ENCODE data around the gene SLC37A2.

The SLC37A2 gene

DNA sequence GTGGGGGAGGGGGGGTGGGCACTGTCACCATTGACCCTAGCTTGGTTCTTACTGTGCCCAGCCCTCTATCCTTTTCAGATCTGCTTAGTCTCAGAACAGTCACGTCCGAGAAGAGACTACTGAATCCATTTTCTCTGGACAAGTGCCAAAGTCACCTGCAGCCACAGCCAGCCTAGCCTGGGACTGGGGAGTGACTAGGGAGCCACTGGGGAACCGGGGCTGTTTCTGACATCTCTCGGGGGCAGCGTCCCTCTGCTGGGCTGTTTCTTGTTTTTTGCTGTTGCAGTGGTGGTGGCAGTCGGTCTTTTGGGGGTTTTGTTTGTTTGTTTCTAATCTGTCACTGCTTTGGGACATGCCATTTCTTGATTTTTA, 8.7 kb downstream of the SLC37A2 start:
- no peak for DNase-seq

- DNase-seq, result no peak
Observed at GRCh38 chr11:125072218-125072960, 9.3 kb downstream of the SLC37A2 start.

GRCh38 chr11:125072961-125073590, 10.0 kb downstream of the SLC37A2 start:
- no peak for DNase-seq

DNA sequence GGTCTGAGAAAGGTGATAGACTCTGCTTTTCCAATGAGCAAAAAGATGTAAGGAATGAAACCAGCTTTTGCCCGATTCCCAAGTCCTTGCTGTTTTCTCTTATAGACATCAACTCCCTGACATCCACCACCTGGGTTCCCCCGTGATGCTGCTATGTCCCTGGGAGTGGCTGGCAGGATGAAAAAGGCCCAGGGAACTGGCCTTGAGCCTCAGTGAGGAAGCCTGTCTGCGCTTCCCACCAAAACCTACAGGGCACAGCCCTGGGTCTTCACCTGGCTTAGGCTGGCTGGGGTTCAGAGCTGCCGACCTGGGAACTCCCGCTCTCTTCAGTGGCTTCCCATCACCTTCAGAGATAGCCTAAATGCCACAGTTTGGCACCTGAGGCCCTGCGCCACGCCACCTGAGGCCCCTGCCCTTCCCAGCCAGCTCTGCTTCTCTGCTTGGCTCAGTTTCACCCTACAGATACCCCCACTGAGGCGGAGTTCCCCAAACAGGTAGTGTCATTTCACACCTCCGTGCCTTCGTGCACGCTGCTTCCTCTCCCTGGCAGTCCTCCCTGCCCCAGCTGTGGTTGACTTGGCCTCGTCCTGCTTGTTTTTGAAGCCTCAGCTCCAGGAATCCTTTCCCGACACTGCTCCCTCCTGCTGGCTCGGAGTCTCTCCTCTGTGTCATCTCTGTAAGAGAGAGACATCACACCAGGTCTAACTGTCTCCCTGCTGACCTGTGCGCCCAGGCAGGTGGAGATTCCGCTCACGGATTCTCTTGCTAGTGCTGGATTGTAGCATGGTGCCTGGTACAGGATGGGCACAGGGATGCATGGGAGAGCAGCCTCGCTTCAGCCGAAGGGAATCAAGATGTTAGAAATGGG, 10.7 kb downstream of the SLC37A2 start:
- DNase-seq, result no peak

- no peak for DNase-seq
Observed at GRCh38 chr11:125074511-125075241, 11.6 kb downstream of the SLC37A2 start.

DNA sequence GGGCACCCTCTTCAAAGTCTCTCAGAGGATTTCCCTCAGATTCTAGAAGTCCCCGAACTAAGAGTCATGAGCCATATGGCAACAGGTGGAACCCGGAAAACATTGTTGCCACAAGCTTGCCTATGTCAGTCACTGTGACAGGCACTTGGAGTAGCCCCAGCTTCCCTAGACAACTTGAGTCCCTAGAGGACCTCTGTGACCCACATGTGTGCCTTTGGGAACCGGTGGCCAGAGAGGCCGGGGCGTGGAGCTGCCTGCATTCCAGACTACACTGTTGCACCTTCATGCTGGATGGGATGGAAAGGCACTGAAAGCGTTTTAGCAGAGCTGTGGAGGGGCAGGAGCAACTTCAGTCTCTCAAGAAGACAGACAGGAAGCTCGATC, 12.1 kb downstream of the SLC37A2 start:
- DNase-seq, result no peak

GRCh38 chr11:125075900-125076317, 12.8 kb downstream of the SLC37A2 start:
- DNase-seq, result no peak

GRCh38 chr11:125076378-125076945, 13.4 kb downstream of the SLC37A2 start:
- no peak for DNase-seq

- DNase-seq, result no peak
Observed at GRCh38 chr11:125078016-125078415, 14.9 kb downstream of the SLC37A2 start.

- no peak for DNase-seq
Observed at GRCh38 chr11:125078516-125079140, 15.5 kb downstream of the SLC37A2 start.

DNA sequence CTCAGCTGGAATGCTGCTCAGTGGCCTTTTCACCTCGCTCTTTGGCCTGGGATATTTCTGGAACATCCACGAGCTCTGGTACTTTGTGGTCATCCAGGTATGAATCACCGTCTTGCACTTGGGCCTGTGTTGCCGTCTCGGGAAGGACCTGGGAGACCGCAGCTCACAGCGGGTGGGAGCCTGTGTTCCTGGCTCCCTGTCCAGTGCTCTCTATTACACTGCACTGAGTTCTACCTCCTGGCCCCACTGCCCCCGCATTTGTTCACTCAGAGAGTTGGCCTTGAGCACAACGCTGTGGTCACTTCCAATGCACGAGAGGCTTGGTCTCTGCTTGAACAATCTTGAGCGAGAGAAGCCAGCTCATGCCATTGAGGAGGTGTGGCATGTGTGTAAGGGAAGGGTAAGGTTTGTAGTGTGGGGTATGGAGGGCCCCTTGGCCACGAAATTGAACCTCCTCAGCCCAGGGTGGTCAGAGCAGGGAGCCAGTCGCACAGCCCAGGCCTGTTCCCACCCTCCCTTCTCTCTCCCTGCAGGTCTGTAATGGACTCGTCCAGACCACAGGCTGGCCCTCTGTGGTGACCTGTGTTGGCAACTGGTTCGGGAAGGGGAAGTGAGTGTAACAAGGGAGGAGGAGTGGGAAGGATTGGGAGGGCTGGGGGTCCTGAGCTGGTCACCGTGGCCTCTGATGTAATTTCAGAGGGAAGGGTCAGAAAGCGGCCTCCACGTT, 16.2 kb downstream of the SLC37A2 start:
- no peak for DNase-seq

- no peak for DNase-seq
Observed at GRCh38 chr11:125079878-125080530, 16.9 kb downstream of the SLC37A2 start.

DNA sequence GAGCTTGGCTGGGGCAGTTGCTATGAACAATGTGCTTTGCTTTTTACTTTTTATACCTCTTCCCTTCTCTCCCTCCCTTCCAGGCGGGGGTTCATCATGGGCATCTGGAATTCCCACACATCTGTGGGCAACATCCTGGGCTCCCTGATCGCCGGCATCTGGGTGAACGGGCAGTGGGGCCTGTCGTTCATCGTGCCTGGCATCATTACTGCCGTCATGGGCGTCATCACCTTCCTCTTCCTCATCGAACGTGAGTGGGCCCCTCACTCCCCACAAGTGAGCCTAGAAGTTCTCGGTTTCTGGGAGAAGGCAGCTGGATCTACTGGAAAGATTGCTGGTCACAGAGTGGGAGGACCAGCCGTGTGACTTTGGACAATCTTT, 17.4 kb downstream of the SLC37A2 start:
- no peak for DNase-seq

- no peak for DNase-seq
Observed at GRCh38 chr11:125081098-125081798, 18.1 kb downstream of the SLC37A2 start.

DNA sequence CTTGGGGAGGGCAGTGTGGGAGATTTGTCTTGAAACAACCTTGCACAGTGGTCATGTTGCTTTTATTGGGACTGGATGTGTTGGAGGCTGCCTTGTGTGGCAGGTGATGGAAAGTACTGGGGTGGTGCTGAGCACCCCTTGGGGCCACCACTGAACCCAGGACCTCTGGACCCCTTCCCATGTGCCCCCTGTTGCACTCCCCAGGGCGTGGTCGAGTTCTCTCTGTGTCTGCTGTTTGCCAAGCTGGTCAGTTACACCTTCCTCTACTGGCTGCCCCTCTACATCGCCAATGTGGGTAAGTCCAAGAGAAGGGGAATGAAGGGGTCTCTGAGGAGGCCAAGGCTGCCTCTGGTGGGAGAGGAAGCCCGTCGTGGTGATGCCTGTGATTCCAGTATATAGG, 18.9 kb downstream of the SLC37A2 start:
- DNase-seq, result no peak

DNA sequence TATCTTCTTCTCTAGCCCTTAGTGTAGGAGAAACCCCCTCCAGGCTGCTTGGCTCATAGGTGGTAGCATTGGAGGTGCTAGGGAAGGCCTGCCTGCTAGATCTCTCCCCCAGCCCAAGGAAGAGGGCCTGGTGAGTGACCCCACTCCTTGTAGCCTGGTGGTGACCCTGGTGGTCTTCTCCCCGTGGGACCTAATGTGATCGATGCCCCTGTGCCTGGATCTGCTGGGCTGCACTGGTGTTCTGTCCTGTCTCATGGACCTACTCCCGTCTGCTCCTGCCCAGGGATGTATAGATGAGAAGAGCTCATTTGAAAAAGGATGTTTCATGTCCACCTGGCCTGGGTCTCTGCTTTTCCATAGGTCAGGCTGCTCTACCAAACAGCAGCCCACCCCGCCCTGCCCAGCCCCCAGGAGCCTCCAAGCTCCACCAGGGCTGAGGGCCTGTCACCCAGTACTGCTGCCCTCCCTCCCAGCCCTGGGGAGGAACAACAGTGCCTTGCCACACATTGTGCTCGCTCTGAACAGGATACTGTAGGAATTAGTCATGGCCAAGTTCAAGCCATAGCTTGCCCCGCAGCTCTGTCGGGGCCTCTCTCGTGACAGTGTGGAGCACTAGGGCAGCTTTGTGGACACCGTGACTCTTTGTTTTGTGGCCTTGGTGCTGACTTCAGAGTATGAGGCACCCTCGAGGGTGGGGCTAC, 19.7 kb downstream of the SLC37A2 start:
- DNase-seq, result no peak

GRCh38 chr11:125083312-125084056, 20.4 kb downstream of the SLC37A2 start:
- DNase-seq, result no peak

GRCh38 chr11:125084057-125084416, 20.9 kb downstream of the SLC37A2 start:
- DNase-seq, result no peak

DNA sequence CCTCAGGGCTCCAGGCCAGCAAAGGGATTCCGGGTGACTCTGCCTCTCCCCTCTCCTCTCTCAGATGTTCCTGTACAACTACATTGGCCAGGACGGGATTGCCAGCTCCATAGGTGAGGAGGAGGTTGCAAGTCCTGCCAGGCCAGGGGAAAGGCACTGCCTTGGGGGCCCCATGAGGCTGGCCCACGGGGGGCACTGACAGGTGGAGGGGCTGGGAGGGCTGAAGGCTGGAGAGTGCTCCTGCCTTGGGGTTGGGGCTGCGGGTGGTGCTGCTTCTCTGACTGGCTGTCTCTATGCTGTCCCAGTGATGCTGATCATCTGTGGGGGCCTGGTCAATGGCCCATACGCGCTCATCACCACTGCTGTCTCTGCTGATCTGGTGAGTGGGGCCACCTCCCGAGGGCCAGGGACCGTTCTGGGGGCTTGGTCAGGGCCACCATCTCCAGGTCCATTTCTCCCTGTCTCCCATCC, 21.7 kb downstream of the SLC37A2 start:
- DNase-seq, result no peak

Data from stimulated activated naive CD4-positive, alpha-beta T cell (primary cell).